K562 (cell line): ENCODE results near the gene LCN1. TPM values are rescaled to one million over a fixed set of nuclear protein-coding genes. Genes with fewer than 3 reads are reported as not detected.

ENCODE experiments used
- CBFA2T3 ChIP-seq: fragments of 450-650 bp; IDR thresholded peaks from 2 replicates; pipeline ENCODE4 v1.6.1; 2017
- ESRRB ChIP-seq: fragments of 250-450 bp; sonication (Bioruptor Pico); IDR thresholded peaks from 2 replicates; pipeline ENCODE4 v1.5.0; 2020; ENCODE audit warnings: mild to moderate bottlenecking, moderate library complexity, borderline replicate concordance
- GATA2 ChIP-seq: sonication (generic); formaldehyde crosslinking; IDR thresholded peaks from 2 replicates; pipeline ENCODE4 v1.4.0; 2020; ENCODE audit warnings: mild to moderate bottlenecking, missing genetic modification reagents
- KAT8 ChIP-seq: fragments of 450-650 bp; IDR thresholded peaks from 2 replicates; pipeline ENCODE4 v1.6.1; 2016; ENCODE audit warnings: low read depth, mild to moderate bottlenecking
- L3MBTL2 ChIP-seq: fragments of 450-650 bp; IDR thresholded peaks from 2 replicates; pipeline ENCODE4 v1.6.1; 2016; ENCODE audit warnings: mild to moderate bottlenecking, moderate library complexity
- LCOR ChIP-seq: sonication (generic); formaldehyde crosslinking; IDR thresholded peaks from 2 replicates; pipeline ENCODE4 v1.8.0; 2022; ENCODE audit warnings: mild to moderate bottlenecking, missing genetic modification reagents
- LEF1 ChIP-seq: fragments of 450-650 bp; IDR thresholded peaks from 2 replicates; pipeline ENCODE4 v1.6.1; 2016; ENCODE audit warnings: mild to moderate bottlenecking
- RBBP5 ChIP-seq: fragments of 200-600 bp; sonication (generic); IDR thresholded peaks from 2 replicates; pipeline ENCODE4 v1.6.1; 2012; ENCODE audit warnings: borderline replicate concordance, mild to moderate bottlenecking, low read length, control low read depth, inconsistent platforms; ENCODE audit not compliant: insufficient read depth, poor library complexity, severe bottlenecking
- SETDB1 ChIP-seq: IDR thresholded peaks from one replicate; pipeline ENCODE4 v1.6.1; 2012; ENCODE audit warnings: low read length, control low read depth, inconsistent platforms
- TEAD4 ChIP-seq, 2 experiments: sonication (generic) in 1 of 2; formaldehyde crosslinking in 1 of 2; IDR thresholded peaks; 2 replicates each; pipeline versions ENCODE4 v1.6.1 to v1.8.0; 2012 to 2022; ENCODE audit warnings: borderline replicate concordance in 1 of 2, inconsistent platforms in 1 of 2, low read length in 1 of 2, mild to moderate bottlenecking in 1 of 2, missing genetic modification reagents in 1 of 2
- WHSC1 ChIP-seq: IDR thresholded peaks from one replicate; pipeline ENCODE4 v1.6.1; 2012; ENCODE audit warnings: low read length, control low read depth, inconsistent platforms
- XRCC5 ChIP-seq: fragments of 200-400 bp; formaldehyde crosslinking; IDR thresholded peaks from 2 replicates; pipeline ENCODE4 v1.6.1; 2017; ENCODE audit warnings: low read depth, mild to moderate bottlenecking, low read length
- ZFP36 ChIP-seq: fragments of 150-350 bp; IDR thresholded peaks from 2 replicates; pipeline ENCODE4 v1.6.1; 2018; ENCODE audit warnings: low read length, low read depth; ENCODE audit not compliant: partially characterized antibody
- ZNF143 ChIP-seq: sonication (generic); formaldehyde crosslinking; IDR thresholded peaks from 2 replicates; pipeline ENCODE4 v1.9.0; 2022; ENCODE audit warnings: mild to moderate bottlenecking, missing genetic modification reagents
- ZNF175 ChIP-seq: fragments of 200-800 bp; sonication (Bioruptor generic); IDR thresholded peaks from 2 replicates; pipeline ENCODE4 v1.6.1; 2016; ENCODE audit warnings: low read depth, mild to moderate bottlenecking, missing genetic modification characterization, missing compliant biosample characterization
- ZNF436 ChIP-seq: fragments of 250-450, 450-650 bp; sonication (Bioruptor Pico); formaldehyde crosslinking; IDR thresholded peaks from 2 replicates; pipeline ENCODE4 v1.7.0; 2020; ENCODE audit warnings: mild to moderate bottlenecking
- ZNF445 ChIP-seq: fragments of 250-450 bp; sonication (Bioruptor Pico); IDR thresholded peaks from 2 replicates; pipeline ENCODE4 v1.4.0; 2020; ENCODE audit warnings: low read depth, mild to moderate bottlenecking, moderate library complexity
- ZNF695 ChIP-seq: fragments of 450-650 bp; formaldehyde crosslinking; IDR thresholded peaks from 2 replicates; pipeline ENCODE4 v1.4.0; 2020; ENCODE audit warnings: mild to moderate bottlenecking, moderate library complexity
- ZNF707 ChIP-seq: fragments of 250-450 bp; sonication (Bioruptor Pico); conservative IDR thresholded peaks from 2 replicates; pipeline ENCODE4 v1.8.0; 2022; ENCODE audit warnings: inconsistent platforms, mild to moderate bottlenecking, moderate library complexity
- ZSCAN32 ChIP-seq: fragments of 450-650 bp; formaldehyde crosslinking; IDR thresholded peaks from 2 replicates; pipeline ENCODE4 v1.4.0; 2020; ENCODE audit warnings: mild to moderate bottlenecking, moderate library complexity
- polyA plus RNA-seq, 8 experiments: library from polyadenylated mRNA; depleted of rRNA in 4 of 8; stranded (reverse) in 5 of 8; unstranded in 3 of 8; fragments of >200 nt; fragmentation: Nextera tagmentation in 2 of 8; fragmentation: Illumina TruSeq in 1 of 8; extraction: Ambion mirVana in 2 of 8; extraction: Trizol in 1 of 8; gene quantifications; 2 replicates each; pipeline versions ENCODE4 v1.2.1 to v1.2.3, GENCODE V29; 2011 to 2014; ENCODE audit warnings: inconsistent platforms in 1 of 8, missing spikeins in 1 of 8
- total RNA-seq, 7 experiments: library from RNA; depleted of rRNA in 6 of 7; stranded (reverse); fragments of >200 nt in 6 of 7; fragmentation: Illumina TruSeq in 2 of 7; extraction: Trizol in 2 of 7; gene quantifications; 2 replicates each; pipeline versions ENCODE4 v1.2.1 to v1.2.3, GENCODE V29; 2011 to 2021; ENCODE audit warnings: low replicate concordance in 1 of 7
- TF ChIP-seq, protein P1 (sequence below), 2 experiments: fragments of 450-650 bp; conservative IDR thresholded peaks; 2 replicates each; pipeline ENCODE4 v1.6.1; 2017; ENCODE audit warnings: mild to moderate bottlenecking in 2 of 2, moderate library complexity in 2 of 2
- TF ChIP-seq, protein P2 (sequence below): sonication (generic); formaldehyde crosslinking; IDR thresholded peaks from 2 replicates; pipeline ENCODE4 v1.4.0; 2020; ENCODE audit warnings: mild to moderate bottlenecking, missing genetic modification reagents
- TF ChIP-seq, protein P3 (sequence below): IDR thresholded peaks from 3 replicates; pipeline ENCODE4 v1.6.1; 2011; ENCODE audit warnings: borderline replicate concordance, mild to moderate bottlenecking, moderate library complexity; ENCODE audit not compliant: insufficient read length; ENCODE audit errors: extremely low read depth

The LCN1 gene
- total and polyA plus RNA-seq, 9 of the 15 experiments (the other 6 are each of a cell fraction or from before 2014, with no cell fraction given) = not detected

DNA sequence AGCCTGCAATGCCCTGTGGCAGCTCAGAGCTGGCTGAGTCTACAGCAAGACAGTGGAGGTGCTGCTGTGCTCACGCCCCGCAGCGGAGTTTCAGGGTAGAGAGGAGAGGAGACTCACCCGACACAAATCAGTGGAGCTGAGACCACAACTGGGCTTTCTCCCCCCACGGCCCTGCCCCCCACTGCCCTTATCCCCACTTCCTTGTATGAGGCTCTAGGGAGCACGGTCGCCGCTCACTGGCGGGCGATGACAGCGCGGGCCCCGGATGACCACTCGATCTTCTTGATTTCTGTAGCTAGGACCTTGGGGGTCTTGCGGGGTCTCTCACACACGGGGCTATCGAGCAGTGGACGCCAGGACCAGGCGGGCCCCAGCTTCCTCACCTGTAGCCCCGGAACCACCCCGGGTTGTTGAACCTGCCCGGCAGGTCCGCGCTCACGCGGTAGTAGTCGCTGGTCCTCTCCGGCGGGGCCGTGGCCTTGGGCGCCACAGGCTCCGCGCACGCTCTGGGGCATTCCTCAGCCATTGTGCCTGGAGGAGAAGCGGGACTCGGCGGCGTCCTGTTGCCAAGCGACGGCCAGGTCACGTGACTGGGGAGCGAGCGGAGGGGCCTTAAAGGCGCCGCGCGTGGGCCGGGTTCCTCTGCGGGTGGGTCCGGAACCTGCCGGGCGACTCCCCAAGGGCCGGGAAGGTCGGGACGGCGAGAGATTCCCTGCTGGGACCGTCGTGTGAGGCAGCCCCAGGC, 21.7 kb upstream of the LCN1 start (continued):
- TF ChIP-seq LEF1 = no peak
- TF ChIP-seq ZFP36 = no peak
- TF ChIP-seq WHSC1 = no peak
- no peak for TF ChIP-seq XRCC5
- TF ChIP-seq, protein P1, sequence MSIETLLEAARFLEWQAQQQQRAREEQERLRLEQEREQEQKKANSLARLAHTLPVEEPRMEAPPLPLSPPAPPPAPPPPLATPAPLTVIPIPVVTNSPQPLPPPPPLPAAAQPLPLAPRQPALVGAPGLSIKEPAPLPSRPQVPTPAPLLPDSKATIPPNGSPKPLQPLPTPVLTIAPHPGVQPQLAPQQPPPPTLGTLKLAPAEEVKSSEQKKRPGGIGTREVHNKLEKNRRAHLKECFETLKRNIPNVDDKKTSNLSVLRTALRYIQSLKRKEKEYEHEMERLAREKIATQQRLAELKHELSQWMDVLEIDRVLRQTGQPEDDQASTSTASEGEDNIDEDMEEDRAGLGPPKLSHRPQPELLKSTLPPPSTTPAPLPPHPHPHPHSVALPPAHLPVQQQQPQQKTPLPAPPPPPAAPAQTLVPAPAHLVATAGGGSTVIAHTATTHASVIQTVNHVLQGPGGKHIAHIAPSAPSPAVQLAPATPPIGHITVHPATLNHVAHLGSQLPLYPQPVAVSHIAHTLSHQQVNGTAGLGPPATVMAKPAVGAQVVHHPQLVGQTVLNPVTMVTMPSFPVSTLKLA (conservative IDR thresholded peaks at IDR 0.05) = peak; percentile 88 to 95
- no peak for TF ChIP-seq ZNF175 (CRISPR knock-in tag)
- no peak for TF ChIP-seq ZSCAN32
- TF ChIP-seq SETDB1 = no peak
- no peak; the same call in 1 of the 2 replicates for TF ChIP-seq LCOR (CRISPR knock-in tag)
- TF ChIP-seq, protein P2, sequence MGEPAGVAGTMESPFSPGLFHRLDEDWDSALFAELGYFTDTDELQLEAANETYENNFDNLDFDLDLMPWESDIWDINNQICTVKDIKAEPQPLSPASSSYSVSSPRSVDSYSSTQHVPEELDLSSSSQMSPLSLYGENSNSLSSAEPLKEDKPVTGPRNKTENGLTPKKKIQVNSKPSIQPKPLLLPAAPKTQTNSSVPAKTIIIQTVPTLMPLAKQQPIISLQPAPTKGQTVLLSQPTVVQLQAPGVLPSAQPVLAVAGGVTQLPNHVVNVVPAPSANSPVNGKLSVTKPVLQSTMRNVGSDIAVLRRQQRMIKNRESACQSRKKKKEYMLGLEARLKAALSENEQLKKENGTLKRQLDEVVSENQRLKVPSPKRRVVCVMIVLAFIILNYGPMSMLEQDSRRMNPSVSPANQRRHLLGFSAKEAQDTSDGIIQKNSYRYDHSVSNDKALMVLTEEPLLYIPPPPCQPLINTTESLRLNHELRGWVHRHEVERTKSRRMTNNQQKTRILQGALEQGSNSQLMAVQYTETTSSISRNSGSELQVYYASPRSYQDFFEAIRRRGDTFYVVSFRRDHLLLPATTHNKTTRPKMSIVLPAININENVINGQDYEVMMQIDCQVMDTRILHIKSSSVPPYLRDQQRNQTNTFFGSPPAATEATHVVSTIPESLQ = no peak
- no peak for TF ChIP-seq TEAD4 (IDR thresholded peaks at IDR 0.05; ENCODE audit: low read length)
- no peak for TF ChIP-seq TEAD4 (CRISPR knock-in tag; IDR thresholded peaks at IDR 0.05; ENCODE audit: borderline replicate concordance)
- no peak for TF ChIP-seq RBBP5
- TF ChIP-seq, protein P3, sequence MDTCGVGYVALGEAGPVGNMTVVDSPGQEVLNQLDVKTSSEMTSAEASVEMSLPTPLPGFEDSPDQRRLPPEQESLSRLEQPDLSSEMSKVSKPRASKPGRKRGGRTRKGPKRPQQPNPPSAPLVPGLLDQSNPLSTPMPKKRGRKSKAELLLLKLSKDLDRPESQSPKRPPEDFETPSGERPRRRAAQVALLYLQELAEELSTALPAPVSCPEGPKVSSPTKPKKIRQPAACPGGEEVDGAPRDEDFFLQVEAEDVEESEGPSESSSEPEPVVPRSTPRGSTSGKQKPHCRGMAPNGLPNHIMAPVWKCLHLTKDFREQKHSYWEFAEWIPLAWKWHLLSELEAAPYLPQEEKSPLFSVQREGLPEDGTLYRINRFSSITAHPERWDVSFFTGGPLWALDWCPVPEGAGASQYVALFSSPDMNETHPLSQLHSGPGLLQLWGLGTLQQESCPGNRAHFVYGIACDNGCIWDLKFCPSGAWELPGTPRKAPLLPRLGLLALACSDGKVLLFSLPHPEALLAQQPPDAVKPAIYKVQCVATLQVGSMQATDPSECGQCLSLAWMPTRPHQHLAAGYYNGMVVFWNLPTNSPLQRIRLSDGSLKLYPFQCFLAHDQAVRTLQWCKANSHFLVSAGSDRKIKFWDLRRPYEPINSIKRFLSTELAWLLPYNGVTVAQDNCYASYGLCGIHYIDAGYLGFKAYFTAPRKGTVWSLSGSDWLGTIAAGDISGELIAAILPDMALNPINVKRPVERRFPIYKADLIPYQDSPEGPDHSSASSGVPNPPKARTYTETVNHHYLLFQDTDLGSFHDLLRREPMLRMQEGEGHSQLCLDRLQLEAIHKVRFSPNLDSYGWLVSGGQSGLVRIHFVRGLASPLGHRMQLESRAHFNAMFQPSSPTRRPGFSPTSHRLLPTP = no peak
- TF ChIP-seq ZNF707 (CRISPR knock-in tag) = no peak
- TF ChIP-seq GATA2 (CRISPR knock-in tag) = no peak
- TF ChIP-seq CBFA2T3 = no peak
- TF ChIP-seq ZNF695 (CRISPR knock-in tag) = no peak
- no peak for TF ChIP-seq ESRRB (CRISPR knock-in tag)
- TF ChIP-seq ZNF436 (CRISPR knock-in tag) = no peak
- TF ChIP-seq ZNF143 = no peak
- peak; percentile 11; the same call in 1 of the 2 replicates for TF ChIP-seq L3MBTL2
- no peak for TF ChIP-seq ZNF445
- no peak for TF ChIP-seq KAT8
